Measurements from ENCODE around the gene ZNF469. TPM values are rescaled to one million over a fixed set of nuclear protein-coding genes. Genes with fewer than 3 reads are reported as not detected.

The ZNF469 gene
- total RNA-seq, 1 experiment from 2014 or later: 3.2 TPM

DNA sequence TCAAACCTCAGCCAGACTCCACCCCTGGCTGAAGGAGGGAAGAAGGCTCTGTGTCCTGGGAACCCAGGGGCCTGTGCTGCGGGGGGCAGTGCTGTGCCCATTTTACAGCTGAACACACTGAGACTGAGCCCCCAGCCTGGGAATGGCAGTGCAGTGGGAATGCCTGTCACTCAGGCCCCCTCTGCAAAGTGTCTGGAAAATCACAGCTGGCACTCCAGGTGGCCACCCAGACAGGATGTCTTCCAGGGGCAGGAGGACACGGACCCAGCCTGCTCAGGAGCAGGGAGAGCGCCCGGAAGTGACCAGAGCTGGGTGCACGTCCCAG lies 32.6 kb downstream of the ZNF469 start:
- TF ChIP-seq ZNF219 (CRISPR knock-in tag; IDR thresholded peaks at IDR 0.05; ENCODE audit: borderline replicate concordance) (no peak), ZNF671 (CRISPR knock-in tag; IDR thresholded peaks at IDR 0.05) (no peak), FOXK1 (CRISPR knock-in tag; IDR thresholded peaks at IDR 0.05) (no peak), MXD4 (CRISPR knock-in tag; IDR thresholded peaks at IDR 0.05; ENCODE audit: borderline replicate concordance) (no peak), ZNF532 (CRISPR knock-in tag; IDR thresholded peaks at IDR 0.05; ENCODE audit: borderline replicate concordance) (no peak), SMAD4 (CRISPR knock-in tag; IDR thresholded peaks at IDR 0.05) (no peak), E2F5 (CRISPR knock-in tag; IDR thresholded peaks at IDR 0.05) (no peak), ELF4 (CRISPR knock-in tag; IDR thresholded peaks at IDR 0.05; ENCODE audit: low read depth) (no peak), OVOL2 (CRISPR knock-in tag; IDR thresholded peaks at IDR 0.05; ENCODE audit: borderline replicate concordance) (no peak)
- TF ChIP-seq, protein P1, sequence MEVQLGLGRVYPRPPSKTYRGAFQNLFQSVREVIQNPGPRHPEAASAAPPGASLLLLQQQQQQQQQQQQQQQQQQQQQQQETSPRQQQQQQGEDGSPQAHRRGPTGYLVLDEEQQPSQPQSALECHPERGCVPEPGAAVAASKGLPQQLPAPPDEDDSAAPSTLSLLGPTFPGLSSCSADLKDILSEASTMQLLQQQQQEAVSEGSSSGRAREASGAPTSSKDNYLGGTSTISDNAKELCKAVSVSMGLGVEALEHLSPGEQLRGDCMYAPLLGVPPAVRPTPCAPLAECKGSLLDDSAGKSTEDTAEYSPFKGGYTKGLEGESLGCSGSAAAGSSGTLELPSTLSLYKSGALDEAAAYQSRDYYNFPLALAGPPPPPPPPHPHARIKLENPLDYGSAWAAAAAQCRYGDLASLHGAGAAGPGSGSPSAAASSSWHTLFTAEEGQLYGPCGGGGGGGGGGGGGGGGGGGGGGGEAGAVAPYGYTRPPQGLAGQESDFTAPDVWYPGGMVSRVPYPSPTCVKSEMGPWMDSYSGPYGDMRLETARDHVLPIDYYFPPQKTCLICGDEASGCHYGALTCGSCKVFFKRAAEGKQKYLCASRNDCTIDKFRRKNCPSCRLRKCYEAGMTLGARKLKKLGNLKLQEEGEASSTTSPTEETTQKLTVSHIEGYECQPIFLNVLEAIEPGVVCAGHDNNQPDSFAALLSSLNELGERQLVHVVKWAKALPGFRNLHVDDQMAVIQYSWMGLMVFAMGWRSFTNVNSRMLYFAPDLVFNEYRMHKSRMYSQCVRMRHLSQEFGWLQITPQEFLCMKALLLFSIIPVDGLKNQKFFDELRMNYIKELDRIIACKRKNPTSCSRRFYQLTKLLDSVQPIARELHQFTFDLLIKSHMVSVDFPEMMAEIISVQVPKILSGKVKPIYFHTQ (CRISPR knock-in tag; IDR thresholded peaks at IDR 0.05): no peak
- TF ChIP-seq, protein P2, sequence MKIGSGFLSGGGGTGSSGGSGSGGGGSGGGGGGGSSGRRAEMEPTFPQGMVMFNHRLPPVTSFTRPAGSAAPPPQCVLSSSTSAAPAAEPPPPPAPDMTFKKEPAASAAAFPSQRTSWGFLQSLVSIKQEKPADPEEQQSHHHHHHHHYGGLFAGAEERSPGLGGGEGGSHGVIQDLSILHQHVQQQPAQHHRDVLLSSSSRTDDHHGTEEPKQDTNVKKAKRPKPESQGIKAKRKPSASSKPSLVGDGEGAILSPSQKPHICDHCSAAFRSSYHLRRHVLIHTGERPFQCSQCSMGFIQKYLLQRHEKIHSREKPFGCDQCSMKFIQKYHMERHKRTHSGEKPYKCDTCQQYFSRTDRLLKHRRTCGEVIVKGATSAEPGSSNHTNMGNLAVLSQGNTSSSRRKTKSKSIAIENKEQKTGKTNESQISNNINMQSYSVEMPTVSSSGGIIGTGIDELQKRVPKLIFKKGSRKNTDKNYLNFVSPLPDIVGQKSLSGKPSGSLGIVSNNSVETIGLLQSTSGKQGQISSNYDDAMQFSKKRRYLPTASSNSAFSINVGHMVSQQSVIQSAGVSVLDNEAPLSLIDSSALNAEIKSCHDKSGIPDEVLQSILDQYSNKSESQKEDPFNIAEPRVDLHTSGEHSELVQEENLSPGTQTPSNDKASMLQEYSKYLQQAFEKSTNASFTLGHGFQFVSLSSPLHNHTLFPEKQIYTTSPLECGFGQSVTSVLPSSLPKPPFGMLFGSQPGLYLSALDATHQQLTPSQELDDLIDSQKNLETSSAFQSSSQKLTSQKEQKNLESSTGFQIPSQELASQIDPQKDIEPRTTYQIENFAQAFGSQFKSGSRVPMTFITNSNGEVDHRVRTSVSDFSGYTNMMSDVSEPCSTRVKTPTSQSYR (CRISPR knock-in tag; IDR thresholded peaks at IDR 0.05): no peak
- Mint-ChIP-seq H3K9me3 (no peaks in the 10 kb centered on the region), H3K4me3 (no peak overlapping the region), H3K36me3 (no peaks in the 10 kb centered on the region), H3K27ac (no peak overlapping the region), H3K4me1 (no peaks in the 10 kb centered on the region), H3K27me3 (ENCODE audit: low read depth) (no peaks in the 10 kb centered on the region)
- ATAC-seq: no peak
- CTCF ChIA-PET: interaction anchor here (0.9 to 2.3 kb wide), 2 partner anchors 12 to 22 kb away, joined by 3 to 13 read pairs; no protein-coding TSS in a partner anchor
- POLR2A ChIA-PET: interaction anchor here (0.7 kb wide), 1 partner anchor 354 kb away, joined by 3 read pairs; no protein-coding TSS in a partner anchor
- no peak for DNase-seq (ENCODE audit: low spot score)

DNA sequence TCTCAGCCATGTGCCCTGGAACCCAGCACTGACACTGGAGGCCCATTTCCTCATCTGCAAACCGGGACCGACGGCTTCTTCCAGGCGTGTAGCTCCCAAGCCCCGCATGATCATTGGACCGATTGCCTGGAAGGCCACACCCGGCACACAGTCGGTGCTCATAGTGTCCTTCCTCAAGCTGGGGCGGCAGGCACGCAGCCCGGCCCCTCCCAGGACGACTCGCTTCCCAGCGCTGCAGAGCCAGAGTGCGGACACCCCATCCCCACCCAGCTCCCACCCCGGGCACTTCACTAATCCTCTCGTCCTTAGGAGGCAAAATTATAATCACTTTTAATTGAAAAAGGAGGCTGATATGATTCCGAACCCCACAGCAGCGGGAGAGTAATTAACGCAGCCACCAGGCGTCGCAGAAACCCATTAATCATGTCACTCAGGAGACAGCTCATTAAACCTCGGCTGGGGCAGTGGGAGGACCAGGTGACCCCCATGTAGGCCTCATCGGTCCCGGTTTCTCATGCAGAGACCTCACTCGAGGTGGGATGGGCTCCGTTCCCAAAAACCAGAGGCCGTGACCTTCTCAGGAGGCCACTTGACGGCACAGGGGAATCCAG lies 33.1 kb downstream of the ZNF469 start:
- H3K27me3 Mint-ChIP-seq (ENCODE audit: low read depth): no peaks in the 10 kb centered on the region; the same call in 1 of the 2 replicates
- DNase-seq (ENCODE audit: low spot score): no peak
- no peaks in the 10 kb centered on the region for H3K4me1 Mint-ChIP-seq
- H3K9me3 Mint-ChIP-seq: no peaks in the 10 kb centered on the region
- H3K36me3 Mint-ChIP-seq: no peaks in the 10 kb centered on the region
- ChIA-PET CTCF (interaction anchor here (0.9 to 2.3 kb wide), 2 partner anchors 11 to 21 kb away, joined by 3 to 13 read pairs; no protein-coding TSS in a partner anchor), POLR2A (interaction anchor here (0.7 kb wide), 1 partner anchor 354 kb away, joined by 3 read pairs; no protein-coding TSS in a partner anchor)
- no peak overlapping the region for H3K27ac Mint-ChIP-seq
- ATAC-seq: no peak
- no peak overlapping the region for H3K4me3 Mint-ChIP-seq
- TF ChIP-seq HMGA2 (CRISPR knock-in tag; IDR thresholded peaks at IDR 0.05): no peak
- TF ChIP-seq HMGXB4 (CRISPR knock-in tag; IDR thresholded peaks at IDR 0.05): no peak
- TF ChIP-seq ZNF423 (CRISPR knock-in tag; IDR thresholded peaks at IDR 0.05): no peak
- TF ChIP-seq TP53 (CRISPR knock-in tag; IDR thresholded peaks at IDR 0.05): no peak
- TF ChIP-seq CBFB (CRISPR knock-in tag; IDR thresholded peaks at IDR 0.05; ENCODE audit: low read depth): no peak
- TF ChIP-seq EMX1 (CRISPR knock-in tag; IDR thresholded peaks at IDR 0.05): no peak
- no peak for TF ChIP-seq ZBTB21 (CRISPR knock-in tag; IDR thresholded peaks at IDR 0.05; ENCODE audit: borderline replicate concordance)
- no peak for TF ChIP-seq ZNF671 (CRISPR knock-in tag; IDR thresholded peaks at IDR 0.05)
- TF ChIP-seq MYBL2 (CRISPR knock-in tag; IDR thresholded peaks at IDR 0.05): no peak

Data from WTC11 (cell line).